Measurements from ENCODE around the gene PIK3R5.

Gene PIK3R5

DNA sequence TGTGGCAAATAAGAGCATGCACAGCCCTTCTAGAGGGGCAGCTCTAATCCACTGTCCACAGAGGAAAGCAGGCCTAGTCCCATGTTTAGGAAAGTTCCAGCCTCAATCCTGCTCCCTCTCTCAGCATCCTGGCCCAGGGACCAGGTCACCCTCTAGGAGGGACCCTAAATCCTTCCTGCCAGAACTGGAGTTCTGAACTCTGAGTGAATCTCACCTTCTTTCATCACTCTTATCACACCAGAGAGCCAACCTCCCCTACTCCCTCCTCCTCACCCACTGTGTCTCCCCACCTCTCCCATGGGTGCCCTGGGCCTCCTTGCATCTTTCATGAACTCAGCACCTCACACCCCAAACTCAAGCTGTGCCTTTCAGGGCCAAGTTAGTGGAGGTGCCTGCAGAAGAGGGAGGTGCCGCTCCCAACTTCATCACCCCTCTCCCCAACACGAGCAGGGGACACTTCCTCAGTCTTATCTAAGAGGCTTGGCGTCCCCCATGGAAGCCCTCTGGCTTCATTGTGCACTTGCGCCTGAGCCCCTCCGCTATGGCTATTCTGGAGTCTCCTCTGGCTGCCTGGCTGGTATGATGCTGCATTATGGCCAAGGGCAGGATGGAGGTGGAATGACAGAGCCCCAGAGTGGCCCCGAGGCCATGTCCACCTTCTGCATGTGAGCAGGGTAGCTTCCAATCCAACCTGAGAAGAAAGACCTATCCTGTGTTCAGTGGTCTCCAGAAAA, 129.7 kb downstream of the PIK3R5 start:
- no peak for DNase-seq (ENCODE audit: low read depth in 2 of 2, low spot score in 1 of 2)

DNA sequence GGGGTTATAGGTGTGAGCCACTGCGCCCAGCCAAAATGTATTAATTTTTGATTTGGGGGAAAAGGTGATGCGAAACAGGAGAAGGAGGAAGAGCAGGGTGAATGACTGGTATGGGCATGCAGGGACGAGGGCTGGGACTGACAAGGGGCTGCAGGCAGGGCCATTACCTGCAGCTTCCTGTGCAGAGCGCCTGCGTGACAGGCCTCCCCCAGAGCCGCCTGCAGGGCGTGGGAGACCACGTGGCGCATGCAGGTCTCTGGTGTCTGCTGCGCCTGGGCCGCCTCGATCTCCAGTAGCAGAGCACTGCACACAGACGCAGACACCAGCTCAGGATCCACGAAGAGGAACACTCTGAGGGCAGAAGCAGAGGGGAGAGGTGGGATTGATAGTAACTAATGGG, 130.4 kb downstream of the PIK3R5 start:
- DNase-seq (ENCODE audit: low read depth in 2 of 2, low spot score in 1 of 2) = no peak

DNA sequence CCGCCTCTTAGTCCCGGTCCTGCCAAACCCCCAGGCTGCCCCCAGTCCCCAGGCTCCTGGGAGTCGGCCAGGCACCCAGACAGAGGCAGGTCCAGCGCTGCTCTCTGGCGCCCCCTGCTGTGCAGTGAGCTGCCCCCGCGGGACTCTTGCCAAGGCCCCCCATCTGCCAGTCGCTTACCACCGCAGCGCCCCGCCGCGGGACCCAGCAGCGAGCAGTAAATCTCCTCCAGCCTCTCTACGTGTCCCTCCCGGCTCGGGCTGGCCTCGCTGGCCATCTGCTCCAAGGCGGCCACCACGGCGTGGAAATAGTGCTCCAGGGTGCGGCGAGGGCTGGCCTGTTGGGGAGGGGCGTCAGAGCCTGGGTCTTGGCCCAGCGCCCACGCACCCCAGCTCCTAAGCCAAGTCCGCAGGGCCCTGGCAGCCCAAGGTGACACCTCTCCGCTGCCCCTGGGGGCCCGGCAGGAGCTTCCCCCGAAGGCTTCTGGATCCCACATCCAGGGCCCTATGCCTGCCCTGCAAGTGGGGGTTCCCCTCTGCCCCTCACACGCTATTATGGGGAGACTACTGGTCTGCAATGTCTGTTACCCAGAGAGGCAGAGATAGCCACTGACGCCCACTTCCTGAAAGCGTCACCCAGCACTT, 132.7 kb downstream of the PIK3R5 start:
- no peak for DNase-seq (ENCODE audit: low read depth in 2 of 2, low spot score in 1 of 2)

DNA sequence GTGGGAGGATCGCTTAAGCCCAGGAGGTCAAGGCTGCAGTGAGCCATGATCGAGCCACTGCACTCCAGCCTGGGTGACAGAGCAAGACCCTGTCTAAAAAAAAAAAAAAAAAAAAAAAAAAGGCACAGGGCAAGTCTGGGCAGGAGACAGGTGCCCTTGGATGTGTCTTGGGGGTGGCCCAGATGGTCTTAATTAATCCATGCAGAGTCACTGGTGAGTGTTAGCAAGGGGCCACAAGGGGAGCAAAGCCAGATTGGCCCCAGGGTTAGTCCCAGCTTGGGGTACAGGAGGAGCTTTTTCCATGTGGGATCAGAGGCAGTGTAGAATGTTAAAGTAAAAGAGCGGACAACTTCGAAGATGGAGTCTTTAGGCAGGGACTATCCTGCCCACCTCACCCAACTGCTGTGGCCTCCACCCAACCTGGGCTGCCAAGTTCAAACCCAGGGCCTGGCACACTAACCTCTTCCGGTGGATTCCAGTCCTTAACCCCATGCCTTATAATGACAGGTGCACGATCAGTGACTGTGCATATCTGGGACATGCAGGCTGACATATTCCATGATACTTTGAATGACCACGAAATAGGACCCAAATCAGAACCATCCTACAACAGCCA, 134.2 kb downstream of the PIK3R5 start:
- no peak for DNase-seq (ENCODE audit: low read depth in 2 of 2, low spot score in 1 of 2)

DNA sequence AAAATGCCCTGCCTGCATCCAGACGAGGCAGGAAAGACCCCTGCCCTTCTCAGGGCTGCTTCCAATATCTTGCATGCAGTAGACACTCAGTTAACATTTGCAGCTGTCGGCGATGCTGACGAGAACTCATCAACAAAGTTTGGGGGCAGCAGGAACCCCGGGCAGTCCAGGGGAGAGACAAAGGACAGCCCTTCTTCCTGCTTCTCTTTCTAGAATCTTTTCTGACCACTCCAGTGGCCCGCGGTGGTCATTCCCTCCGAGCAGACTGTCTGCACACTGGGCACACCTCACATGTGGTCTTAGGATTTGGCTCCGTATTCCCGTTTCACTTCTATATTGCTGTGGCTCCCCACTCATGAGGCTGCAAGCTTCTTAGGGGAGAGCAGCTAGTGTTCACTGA, 135.4 kb downstream of the PIK3R5 start:
- no peak for DNase-seq (ENCODE audit: low read depth in 2 of 2, low spot score in 1 of 2)

DNA sequence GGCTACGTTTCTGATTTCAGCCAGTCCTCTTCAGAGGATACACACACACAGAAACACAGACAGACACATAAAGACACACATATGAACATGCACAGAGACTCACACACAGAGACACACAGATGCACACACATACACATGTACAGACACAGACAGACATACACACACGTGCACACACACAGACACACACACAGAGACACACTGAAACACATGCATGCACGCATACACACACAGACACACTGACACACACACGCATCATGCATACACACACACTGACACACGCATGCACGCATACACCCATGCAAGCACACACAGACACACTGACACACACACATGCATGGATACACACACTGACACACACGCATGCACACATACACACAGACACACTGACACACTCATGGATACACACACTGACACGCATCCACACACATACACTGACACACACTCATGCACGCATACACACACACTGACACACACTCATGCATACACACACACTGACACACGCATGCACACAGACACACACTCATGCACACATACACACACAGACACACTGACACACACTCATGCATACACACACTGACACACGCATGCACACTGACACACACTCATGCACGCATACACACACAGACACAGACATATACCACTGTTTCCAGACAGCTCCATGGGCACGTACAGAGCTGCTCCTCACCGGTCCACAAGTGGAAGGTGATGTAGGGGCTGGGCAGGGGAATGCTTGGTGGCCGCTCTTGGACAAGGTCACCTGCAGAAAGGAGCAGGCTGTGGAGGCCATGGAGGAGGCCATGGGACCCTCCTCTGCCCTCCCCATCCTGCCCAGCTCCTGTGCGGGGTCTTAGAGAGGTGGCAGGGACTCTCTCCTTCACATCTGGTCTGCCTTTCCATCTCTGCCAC, 136.2 kb downstream of the PIK3R5 start:
- no peak for DNase-seq (ENCODE audit: low read depth in 2 of 2, low spot score in 1 of 2)
